Esophagus muscularis mucosa (tissue), 4 donors: Measurements from ENCODE around the gene NPAS3. TPM values are rescaled to one million over a fixed set of nuclear protein-coding genes. Genes with fewer than 3 reads are reported as not detected.

ENCODE experiments used
- DNase-seq: peaks from one replicate; pipeline ENCODE4 v3.0.0-alpha.2; 2017; ENCODE audit errors: extremely low spot score
- H3K27ac ChIP-seq, 4 donors: fragments of 200-600 bp; sonication (generic); replicated peaks in 1 of 4; 1 replicate in 3 of 4; 2 replicates in 1 of 4; pipeline ENCODE4 v1.5.1; 2016 to 2019; ENCODE audit warnings: mild to moderate bottlenecking in 1 of 4
- H3K27me3 ChIP-seq, 4 donors: fragments of 200-600 bp; sonication (generic); one replicate each; pipeline versions ENCODE4 v1.5.1 to v1.6.0; 2016 to 2019
- H3K36me3 ChIP-seq, 4 donors: fragments of 200-600 bp; sonication (generic); one replicate each; pipeline ENCODE4 v1.5.1; 2016 to 2019
- H3K4me1 ChIP-seq, 4 donors: fragments of 200-600 bp; sonication (generic); one replicate each; pipeline ENCODE4 v1.5.1; 2016 to 2019
- H3K4me3 ChIP-seq, 4 donors: fragments of 200-600 bp; sonication (generic); 1 replicate in 2 of 4; 2 replicates in 2 of 4; pipeline ENCODE4 v1.5.1; 2016 to 2019; ENCODE audit warnings: mild to moderate bottlenecking in 4 of 4, moderate library complexity in 1 of 4
- H3K9me3 ChIP-seq, 4 donors: fragments of 200-600 bp; sonication (generic); 1 replicate in 3 of 4; 2 replicates in 1 of 4; pipeline ENCODE4 v1.5.1; 2016 to 2019
- EP300 ChIP-seq: sonication (generic); formaldehyde crosslinking; IDR thresholded peaks from one replicate; pipeline ENCODE4 v1.6.1; 2017; ENCODE audit warnings: antibody characterized with exemption
- POLR2A ChIP-seq: fragments of 450-650 bp; IDR thresholded peaks from one replicate; pipeline ENCODE4 v1.6.1; 2017; ENCODE audit warnings: antibody characterized with exemption, moderate library complexity, mild to moderate bottlenecking, low read depth
- POLR2AphosphoS5 ChIP-seq, 2 donors: sonication (generic); formaldehyde crosslinking; IDR thresholded peaks; one replicate each; pipeline ENCODE4 v1.6.1; 2017; ENCODE audit warnings: antibody characterized with exemption in 2 of 2
- WGBS: methylation state at CpG from one replicate; pipeline ENCODE4 v1.1.5; 2018; 5-methylcytosine and 5-hydroxymethylcytosine counted together
- intact Hi-C: fragments of 100-400 bp; cut with DNase I; formaldehyde crosslinking; loops from one replicate; pipeline ENCODE4 v1.15.1; 2023
- total RNA-seq, 4 donors: library from RNA; depleted of rRNA; stranded (reverse); fragments of >200 nt; gene quantifications; one replicate each; pipeline versions ENCODE4 v1.1.0 to v1.2.1, GENCODE V29; 2016
- TF ChIP-seq, protein P1 (sequence below), 3 experiments: fragments of 200-600 bp in 2 of 3; fragments of 450-650 bp in 1 of 3; sonication (generic) in 2 of 3; IDR thresholded peaks; one replicate each; pipeline ENCODE4 v1.5.1; 2017 to 2019; ENCODE audit warnings: antibody characterized with exemption in 3 of 3, mild to moderate bottlenecking in 2 of 3, moderate library complexity in 1 of 3

Gene NPAS3
- total RNA-seq, 4 donors from 2014 or later = 3.3 to 7.3 (median 5.8) TPM

DNA sequence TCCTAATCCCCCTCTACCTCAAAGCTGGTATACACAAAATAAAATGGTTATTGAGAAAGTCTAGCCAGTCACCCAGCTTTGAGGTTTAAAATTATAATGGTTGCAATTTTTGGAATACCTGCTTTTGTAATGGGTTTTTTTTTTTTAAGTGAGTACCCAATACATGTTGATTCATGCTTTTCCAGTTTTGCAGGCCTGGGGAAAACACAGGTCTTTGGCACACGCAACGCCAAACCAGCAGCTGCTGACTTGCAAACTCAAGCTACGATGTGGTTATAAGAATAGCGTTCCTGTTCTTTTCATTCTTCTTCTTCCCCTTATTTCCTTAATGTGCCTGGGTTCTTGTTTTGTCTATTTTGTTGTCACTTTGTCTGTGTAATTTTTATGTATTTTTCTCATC lies 779.2 kb downstream of the NPAS3 start:
- no peak for DNase-seq
- 88% methylated on average over 4 of the region's 4 CpGs for WGBS
- no peaks in the 10 kb centered on the region for H3K36me3 ChIP-seq
- no peaks in the 10 kb centered on the region for H3K27me3 ChIP-seq
- H3K9me3 ChIP-seq = no peaks in the 10 kb centered on the region
- TF ChIP-seq, protein P1, sequence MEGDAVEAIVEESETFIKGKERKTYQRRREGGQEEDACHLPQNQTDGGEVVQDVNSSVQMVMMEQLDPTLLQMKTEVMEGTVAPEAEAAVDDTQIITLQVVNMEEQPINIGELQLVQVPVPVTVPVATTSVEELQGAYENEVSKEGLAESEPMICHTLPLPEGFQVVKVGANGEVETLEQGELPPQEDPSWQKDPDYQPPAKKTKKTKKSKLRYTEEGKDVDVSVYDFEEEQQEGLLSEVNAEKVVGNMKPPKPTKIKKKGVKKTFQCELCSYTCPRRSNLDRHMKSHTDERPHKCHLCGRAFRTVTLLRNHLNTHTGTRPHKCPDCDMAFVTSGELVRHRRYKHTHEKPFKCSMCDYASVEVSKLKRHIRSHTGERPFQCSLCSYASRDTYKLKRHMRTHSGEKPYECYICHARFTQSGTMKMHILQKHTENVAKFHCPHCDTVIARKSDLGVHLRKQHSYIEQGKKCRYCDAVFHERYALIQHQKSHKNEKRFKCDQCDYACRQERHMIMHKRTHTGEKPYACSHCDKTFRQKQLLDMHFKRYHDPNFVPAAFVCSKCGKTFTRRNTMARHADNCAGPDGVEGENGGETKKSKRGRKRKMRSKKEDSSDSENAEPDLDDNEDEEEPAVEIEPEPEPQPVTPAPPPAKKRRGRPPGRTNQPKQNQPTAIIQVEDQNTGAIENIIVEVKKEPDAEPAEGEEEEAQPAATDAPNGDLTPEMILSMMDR (IDR thresholded peaks at IDR 0.05) = no peak
- no peak for TF ChIP-seq POLR2AphosphoS5 (IDR thresholded peaks at IDR 0.05)
- peaks cover 0 to 8% (median 4%) of the 10 kb centered on the region in 4 donors for H3K4me1 ChIP-seq
- intact Hi-C loops = no loop called here
- H3K4me3 ChIP-seq = no peak overlapping the region
- no peak overlapping the region for H3K27ac ChIP-seq

DNA sequence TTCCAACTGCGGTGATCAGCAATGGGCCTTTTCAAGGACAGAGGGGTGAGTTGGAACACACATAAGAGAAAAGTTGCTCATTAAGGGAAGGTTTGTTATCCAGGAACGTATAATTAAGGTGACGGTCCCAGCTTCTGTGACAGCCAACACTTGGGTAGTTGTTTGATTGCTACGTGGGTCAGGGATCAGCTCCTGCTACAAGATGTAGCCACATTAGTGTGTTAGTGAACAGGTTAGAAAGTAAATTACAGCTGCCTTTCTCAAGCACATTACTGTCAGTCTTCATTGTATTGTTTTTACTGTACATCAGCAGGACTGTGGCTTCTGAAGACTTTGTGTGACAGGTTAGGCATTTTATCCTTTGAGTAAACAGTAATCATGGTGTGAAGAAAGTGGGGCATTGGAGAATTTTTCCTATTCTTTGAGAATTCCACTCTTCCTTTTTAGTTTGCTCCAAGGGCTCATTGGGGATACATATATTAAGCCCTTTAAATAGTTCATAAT lies 781.7 kb downstream of the NPAS3 start:
- intact Hi-C loops = no loop called here
- WGBS = 87% methylated on average over 4 of the region's 4 CpGs
- TF ChIP-seq EP300 (no peak), POLR2A (no peak), POLR2AphosphoS5 (IDR thresholded peaks at IDR 0.05) (no peak)
- TF ChIP-seq, protein P1 (IDR thresholded peaks at IDR 0.05) = no peak

DNA sequence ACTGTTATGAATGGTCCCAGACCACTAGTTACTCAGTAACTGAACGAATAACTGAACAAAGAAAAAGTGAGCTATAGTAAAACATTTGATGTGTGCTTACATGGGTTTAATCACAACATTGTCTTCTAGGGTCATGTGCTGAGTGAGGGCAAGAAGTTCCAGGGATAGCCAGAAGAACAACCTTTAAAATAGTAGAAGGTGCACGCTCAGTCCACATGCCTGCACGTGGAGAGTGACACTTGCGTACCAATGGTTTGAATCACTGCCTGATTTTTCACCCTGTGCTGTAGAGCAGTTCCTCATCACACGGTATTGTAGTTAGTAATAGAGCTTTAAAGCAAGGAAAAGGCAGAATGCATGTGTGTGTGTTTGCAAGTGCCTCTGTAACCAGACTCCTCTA lies 788.0 kb downstream of the NPAS3 start:
- Histone ChIP-seq H3K27me3 (no peaks in the 10 kb centered on the region), H3K36me3 (no peaks in the 10 kb centered on the region), H3K9me3 (no peaks in the 10 kb centered on the region), H3K4me3 (no peak overlapping the region), H3K27ac (peak overlapping the region in 2 of 4 donors; percentile 12 to 39), H3K4me1 (peaks cover 0 to 6% (median 2%) of the 10 kb centered on the region in 4 donors)
- WGBS = 67% methylated on average over 5 of the region's 5 CpGs
- no peak for DNase-seq
- intact Hi-C loops = no loop called here
- TF ChIP-seq POLR2AphosphoS5 (IDR thresholded peaks at IDR 0.05) (no peak), EP300 (no peak), POLR2A (no peak)
- TF ChIP-seq, protein P1 (IDR thresholded peaks at IDR 0.05) = no peak

More for the DNA sequence above, 781.7 kb downstream of the NPAS3 start:
- Histone ChIP-seq H3K36me3 (no peaks in the 10 kb centered on the region), H3K4me1 (peaks cover 0 to under 1% (median 0%) of the 10 kb centered on the region in 4 donors), H3K27ac (no peak overlapping the region), H3K4me3 (no peak overlapping the region), H3K9me3 (no peaks in the 10 kb centered on the region), H3K27me3 (no peaks in the 10 kb centered on the region)
- DNase-seq = no peak

DNA sequence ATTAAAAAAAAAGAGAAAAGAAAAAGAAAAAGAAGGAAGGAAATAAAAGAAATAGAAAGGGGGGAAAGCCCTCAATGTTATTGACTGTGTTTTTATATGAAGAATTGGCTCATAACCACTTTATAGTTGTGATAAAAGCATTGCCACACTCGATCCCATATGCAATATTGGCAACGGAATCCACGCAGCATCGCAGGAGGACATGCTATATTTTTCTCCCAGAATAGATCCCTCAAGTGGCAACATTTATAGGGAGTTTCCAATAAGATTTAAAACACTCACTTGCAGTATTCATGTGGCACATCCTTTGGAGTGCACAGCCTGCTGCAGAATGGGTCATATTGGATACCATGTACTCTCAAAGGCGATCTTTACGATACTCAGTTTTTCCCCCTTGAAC lies 788.9 kb downstream of the NPAS3 start:
- 79% methylated on average over 6 of the region's 6 CpGs for WGBS
- intact Hi-C loops = no loop called here

More for the DNA sequence above, 788.9 kb downstream of the NPAS3 start:
- TF ChIP-seq, protein P1 (IDR thresholded peaks at IDR 0.05) = no peak
- TF ChIP-seq EP300 = no peak
- TF ChIP-seq POLR2AphosphoS5 (IDR thresholded peaks at IDR 0.05) = no peak
- TF ChIP-seq POLR2A = no peak
- Histone ChIP-seq H3K4me1 (peaks cover 0 to 6% (median 2%) of the 10 kb centered on the region in 4 donors), H3K36me3 (no peaks in the 10 kb centered on the region), H3K4me3 (no peak overlapping the region), H3K9me3 (no peaks in the 10 kb centered on the region), H3K27ac (no peak overlapping the region), H3K27me3 (no peaks in the 10 kb centered on the region)
- no peak for DNase-seq
